ENCODE data around the gene DHDDS.
"Not testable (repeated sequence)": the region's sequence is repeated elsewhere in the genome, so short reads cannot be mapped to it uniquely, and the experiment has no call there.

DHDDS gene

DNA sequence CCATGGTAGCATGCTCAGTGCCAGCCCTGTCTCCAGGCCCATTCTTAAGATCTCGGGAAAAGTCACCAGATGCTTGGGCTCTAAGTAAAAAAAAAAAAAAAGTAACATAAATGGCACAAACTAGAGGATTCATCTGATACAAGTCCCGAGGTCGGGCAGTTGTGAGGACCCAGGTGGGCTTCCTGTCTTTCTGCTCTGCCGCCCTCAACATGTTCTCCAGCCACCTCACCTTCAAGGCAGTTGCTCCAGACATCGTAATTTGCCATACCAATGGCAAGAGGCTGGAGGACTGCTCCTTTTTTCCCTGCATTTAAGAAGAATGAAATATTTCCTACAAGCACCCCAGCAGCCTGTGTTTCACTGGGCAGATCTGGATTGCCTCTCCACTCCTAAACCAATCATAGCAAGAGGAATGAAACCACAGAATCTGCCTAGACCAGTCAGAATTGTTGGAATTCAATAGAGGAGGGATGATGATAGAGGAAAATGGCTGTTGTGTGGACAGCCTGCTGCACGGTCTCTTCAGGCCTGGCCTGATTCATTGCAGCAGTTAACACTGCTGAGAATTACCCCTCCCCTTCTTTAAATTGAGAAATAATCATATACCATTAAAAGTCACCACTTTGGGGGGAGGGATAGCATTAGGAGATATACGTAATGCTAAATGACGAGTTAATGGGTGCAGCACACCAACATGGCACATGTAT lies 45.5 kb downstream of the DHDDS start:
- no peak for DNase-seq (ENCODE audit: low read depth)

DNA sequence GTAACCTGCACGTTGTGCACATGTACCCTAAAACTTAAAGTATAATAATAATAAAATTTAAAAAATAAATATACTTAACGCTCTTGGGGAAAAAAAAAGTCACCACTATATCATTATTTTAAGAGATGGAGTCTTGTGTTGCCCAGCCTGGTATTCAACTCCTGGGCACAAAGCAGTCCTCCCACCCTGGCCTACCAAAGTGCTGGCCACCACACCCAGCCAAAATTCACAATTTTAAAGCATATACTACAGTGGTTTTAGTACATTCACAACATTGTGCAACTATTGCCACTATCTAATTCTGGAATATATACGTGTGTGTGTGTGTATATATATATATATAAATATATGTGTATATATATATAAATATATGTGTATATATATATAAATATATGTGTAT lies 46.0 kb downstream of the DHDDS start:
- no peak for DNase-seq (ENCODE audit: low read depth)

DNA sequence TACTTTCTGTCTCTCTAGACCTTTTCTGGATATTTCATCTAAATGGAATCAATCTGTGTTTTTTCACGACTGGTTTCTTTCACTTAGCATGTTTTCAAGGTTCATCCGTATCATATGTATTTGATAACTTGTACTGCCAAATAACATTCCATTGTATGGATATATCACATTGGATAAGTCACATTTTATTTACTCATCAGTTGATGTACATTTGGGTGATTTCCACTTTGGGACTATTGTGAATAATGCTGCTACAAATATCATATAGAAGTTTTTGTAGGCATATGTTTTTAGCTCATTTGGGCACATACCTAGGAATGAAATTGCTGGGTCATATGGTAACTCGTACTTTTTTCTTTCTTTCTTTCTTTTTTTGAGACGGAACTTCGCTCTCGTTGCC lies 46.9 kb downstream of the DHDDS start:
- no peak for DNase-seq (ENCODE audit: low read depth)

DNA sequence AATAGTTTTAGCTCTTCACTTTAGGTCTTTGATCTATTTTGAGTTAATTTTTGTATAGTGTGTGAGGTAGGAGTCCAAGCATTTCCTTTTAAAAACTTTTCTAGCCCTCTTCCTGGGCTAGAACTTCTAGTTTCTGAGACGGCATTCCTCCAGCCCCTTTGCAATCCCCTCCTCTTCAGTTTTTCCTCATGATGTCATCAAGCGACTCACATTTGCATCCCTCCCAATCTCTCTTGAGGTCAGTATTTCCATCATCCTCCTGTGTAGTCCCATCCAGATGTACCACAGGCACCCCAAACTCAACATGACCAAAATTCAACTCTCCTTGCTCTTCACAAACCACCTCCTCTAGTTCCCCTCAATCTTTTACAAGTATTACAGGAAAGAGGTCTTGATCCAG lies 50.8 kb downstream of the DHDDS start:
- no peak for DNase-seq (ENCODE audit: low read depth)

DNA sequence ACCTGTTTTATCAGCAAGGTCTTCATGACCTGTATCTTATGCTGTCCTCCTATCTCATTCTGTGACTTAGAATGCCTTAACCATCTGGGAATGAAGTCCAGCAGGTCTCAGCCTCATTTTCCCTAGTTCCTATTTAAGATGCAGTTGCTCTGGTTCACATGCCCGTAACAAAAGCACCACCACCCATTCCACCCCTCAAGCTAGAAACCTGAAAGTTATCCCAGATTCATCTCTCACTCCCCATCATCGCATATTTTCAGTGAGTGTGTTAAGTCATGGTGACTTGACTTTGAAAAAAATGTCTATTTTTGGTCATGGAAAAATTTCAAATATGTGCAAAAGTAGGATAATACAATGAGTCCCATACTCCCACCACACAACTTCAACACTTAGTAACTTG lies 51.9 kb downstream of the DHDDS start:
- no peak for DNase-seq (ENCODE audit: low read depth)

DNA sequence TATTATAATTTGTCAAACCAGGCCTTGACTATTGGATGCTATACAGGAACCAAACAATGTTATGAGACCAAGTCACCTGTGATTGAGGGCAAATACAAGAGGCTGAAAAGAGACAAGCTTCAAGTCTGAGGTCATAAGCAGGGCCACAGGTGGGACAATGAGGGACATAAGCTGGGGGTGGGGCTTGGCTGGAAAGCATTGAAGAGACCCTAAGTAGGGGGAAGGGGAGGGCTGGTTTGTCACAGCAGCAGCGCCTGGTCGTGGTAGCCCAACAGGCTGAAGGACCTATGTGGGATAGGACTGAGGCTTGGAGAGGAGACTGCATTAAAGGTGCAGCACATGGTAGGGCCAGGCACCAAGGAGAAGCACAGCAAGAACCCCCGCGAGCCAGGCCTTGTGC lies 58.0 kb downstream of the DHDDS start:
- DNase-seq (ENCODE audit: low read depth) = no peak

DNA sequence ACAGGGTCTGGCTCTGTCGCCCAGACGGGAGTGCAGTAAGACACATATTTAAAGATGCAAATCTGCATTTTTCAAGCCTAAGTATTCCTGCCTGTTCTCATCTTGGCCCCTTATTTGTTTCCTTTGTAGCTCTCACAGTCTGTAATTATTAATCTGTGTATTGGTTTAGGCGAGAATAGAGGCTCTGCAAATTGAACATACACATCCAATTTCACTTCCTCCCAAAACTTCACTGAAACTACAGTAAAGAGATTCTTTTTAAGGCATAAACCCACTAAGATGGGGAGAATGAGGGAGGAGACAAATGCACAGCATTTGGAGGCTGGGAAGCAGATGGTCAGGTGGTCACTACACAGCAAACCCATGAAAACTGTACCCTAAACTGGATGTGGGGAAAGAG lies 61.1 kb downstream of the DHDDS start:
- no peak for DNase-seq (ENCODE audit: low read depth)

DNA sequence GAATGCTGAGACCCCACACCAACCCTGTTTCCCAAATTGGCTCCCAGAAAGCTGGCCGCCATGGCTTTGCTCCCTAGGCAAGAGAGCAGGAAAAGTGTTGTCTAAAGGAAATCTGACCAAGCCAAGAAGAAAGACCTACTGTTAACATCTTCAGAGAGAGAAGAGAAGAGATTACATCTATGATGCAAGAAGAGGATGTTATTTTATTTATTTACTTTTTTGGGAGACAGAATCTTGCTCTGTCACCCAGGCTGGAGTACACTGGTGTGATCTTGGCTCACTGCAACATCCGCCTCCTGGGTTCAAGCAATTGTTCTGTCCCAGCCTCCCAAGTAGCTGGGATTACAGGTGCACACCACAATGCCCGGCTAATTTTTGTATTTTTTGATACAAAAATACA lies 61.8 kb downstream of the DHDDS start:
- no peak for DNase-seq (ENCODE audit: low read depth)

DNA sequence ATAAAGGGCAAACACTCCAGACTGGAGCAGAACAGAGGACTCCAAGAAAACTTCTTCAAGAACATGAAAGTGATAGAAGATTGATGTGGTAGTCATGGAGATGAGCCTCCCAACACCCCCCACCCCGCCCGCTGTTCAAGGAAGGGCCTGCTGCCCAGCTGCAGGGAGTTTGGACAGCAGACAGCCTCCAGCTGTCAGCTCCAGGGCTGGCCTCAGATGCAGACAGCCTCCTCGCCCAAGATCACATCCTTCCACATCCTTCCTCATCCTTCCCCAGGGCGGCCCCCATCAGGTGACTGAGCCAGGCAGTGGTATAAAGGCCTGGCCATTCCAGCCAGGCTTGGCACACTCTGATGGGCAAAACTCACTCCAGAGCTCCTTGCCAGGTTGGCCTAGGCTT lies 64.7 kb downstream of the DHDDS start:
- no peak for DNase-seq (ENCODE audit: low read depth)

DNA sequence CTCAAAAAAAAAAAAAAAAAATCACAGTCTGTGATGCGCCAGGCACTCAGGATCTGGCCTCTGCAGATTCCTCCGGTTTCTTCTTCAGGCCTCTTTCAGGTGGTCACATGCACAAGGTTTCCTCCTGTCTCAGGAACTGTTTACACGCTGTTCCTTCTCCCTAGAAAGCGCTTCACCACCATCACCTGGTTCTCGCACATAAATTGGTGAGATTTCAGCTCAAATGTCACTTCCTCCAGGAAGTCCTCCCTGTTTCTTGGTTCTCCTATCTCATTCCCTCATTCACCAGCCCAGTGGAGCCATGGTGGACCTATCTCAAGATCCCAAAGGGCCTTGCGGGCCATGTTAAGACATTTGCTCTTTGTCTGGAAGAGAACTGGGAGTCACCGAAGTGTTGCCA lies 66.8 kb downstream of the DHDDS start:
- DNase-seq (ENCODE audit: low read depth) = no peak

DNA sequence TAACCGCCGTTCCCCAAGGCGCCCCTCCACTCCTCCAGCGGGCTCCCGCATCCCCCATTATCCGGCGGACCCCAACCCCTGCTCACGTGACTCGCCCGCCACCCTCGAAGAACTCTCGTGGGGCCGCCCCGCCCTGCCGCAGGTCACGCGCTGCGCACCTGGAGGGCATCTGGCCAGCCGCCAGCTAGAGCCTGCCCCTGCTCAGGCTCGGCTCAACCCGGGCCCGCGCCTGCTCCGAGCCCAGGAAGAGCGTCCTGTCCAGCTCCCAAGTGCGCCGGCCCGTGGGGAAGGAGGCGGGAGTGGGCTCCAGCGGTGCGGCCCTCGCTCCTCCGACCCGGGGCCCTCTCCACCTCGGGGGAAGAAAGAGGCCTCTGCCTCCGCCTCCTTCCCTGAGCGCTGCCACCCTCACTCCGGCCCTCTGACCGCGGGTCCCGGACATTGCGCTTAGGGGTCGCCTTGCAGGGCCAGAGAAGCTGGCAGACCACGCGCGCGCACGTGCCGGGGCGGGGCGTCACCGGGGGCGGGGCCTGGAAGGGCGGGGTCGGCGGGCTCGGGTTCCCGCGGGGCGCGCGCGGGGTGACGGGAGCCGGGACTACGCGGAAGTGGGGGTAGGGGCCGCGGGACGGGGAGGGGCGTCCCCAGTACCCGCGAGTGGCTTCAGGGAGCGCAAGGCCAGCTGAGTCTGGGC lies 68.5 kb downstream of the DHDDS start:
- peak; percentile 89 for DNase-seq (ENCODE audit: low read depth)

DNA sequence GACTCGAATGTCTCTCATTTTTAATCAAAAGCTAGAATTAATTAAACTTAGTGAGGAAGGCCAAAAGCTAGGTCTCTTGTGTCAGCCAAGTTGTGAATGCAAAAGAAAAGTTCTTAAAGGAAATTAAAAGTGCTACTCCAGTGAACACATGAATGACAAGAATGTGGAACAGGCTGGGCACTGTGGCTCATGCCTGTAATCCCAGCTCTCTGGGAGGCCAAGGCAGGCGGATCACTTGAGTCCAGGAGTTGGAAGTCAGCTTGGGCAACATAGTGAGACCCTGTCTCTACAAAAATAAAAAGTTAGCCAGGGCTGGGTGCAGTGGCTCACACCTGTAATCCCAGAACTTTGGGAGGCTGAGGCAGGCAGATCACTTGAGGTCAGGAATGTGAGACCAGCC lies 78.6 kb downstream of the DHDDS start:
- DNase-seq (ENCODE audit: low read depth) = not testable (repeated sequence)

DNA sequence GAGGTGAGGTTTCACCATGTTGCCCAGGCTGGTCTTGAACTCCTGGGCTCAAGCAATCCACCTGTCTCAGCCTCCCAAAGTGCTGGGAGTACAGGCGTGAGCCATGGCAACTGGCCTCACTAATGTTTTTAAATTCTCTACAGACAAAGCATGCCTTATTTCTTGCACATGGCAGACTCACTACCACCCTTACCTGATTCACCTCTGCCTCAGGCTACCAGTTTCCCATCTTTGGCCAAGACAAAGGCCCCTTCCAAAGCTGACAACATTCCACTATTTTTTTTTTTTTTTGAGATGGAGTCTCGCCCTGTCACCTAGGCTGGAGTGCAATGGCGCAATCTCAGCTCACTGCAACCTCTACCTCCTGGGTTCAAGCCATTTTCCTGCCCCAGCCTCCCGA lies 83.7 kb downstream of the DHDDS start:
- not testable (repeated sequence) for DNase-seq (ENCODE audit: low read depth)

DNA sequence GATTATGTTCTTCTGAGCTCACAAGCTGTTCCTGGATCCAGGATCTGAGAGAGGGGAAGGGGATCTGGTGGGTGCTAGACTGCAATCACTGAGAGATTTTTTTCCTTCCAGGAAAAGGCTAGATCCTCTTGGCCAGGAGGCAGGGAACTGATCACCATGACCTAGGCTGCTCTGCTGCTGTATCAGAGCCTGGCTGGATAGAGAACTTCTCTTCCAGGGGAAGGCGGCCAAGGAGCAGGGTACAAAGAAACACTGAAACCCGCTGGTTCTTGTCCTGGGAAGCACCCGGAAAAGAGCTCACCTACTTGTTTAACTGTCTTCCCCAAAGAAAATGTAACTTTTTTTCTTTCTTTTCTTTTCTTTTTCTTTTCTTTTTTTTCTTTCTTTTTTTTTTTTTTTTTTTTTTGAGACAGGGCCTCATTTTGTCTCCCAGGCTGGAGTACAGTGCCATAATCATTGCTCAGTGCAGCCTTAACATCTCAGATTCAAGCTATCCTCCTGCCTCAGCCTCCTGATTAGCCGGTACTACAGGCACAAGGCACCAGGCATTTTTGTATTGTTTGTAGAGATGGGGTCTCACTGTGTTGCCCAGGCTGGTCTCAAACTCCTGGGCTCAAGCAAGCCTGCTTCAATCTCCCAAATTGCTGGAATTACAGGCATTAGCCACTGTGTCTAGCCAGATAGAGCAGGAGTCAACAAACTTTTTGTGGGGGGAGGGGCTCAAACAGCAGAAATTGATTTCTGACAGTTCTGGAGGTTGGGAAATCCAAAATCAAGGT lies 85.1 kb downstream of the DHDDS start:
- no peak for DNase-seq (ENCODE audit: low read depth)

DNA sequence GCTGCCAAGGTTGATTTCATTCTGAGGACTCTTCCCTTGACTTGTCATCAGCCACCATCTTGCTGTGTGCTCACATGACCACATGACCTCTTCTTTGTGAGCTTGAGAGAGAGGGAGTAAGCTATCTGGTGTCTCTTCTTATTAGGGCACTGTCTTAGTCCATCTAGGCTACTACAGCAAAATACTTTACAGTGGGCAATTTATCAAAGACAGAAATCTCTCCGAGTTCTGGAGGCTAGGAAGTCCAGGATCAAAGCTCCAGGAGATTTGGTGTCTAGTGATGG lies 85.6 kb downstream of the DHDDS start:
- no peak for DNase-seq (ENCODE audit: low read depth)

DNA sequence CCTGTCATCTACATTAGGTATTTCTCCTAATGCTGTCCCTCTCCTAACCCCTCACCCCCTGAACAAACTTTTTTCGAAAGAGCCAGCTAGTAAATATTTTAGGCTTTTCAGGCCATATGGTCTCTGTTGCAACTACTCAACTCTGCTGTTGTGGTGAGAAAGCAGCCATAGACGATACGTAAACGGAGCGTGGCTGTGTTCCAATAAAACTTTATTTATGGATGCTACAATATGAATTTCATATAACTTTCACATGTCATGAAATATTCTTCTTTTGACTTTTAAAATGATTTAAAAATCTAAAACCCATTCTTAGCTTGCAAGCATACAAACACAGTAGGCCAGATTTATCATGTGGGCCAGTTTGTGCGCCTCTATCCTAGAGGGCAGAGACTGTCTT lies 86.2 kb downstream of the DHDDS start:
- no peak for DNase-seq (ENCODE audit: low read depth)

DNA sequence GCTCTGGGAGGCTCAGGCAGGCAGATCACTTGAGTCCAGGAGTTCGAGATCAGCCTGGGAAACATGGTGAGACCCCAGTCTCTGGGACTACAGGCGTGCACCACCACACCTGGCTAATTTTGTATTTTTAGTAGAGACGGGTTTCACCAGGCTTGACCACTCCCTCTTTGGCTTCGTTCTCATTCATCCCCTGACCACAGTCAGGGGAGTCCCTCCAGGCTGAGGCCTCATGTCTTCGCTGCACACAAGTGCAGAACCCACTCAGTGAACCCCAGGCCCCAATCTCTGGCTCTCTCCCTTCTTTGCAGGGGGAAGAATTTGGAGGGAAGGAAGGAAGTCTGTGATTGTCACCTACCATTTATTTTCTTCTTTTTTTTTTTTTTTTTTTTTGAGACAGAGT lies 88.2 kb downstream of the DHDDS start:
- no peak for DNase-seq (ENCODE audit: low read depth)
